ENCODE measurements around the gene POLD3. TPM values are rescaled to one million over a fixed set of nuclear protein-coding genes. Genes with fewer than 3 reads are reported as not detected.

POLD3 gene
- total and polyA plus RNA-seq, 2 of the 8 experiments (the other 6 are each of a cell fraction or from before 2014, with no cell fraction given), result 18.1 to 29.3 TPM

- no peaks in the 10 kb centered on the region for H3K36me3 ChIP-seq (ENCODE audit: control insufficient read depth in 2 of 4, insufficient read depth in 4 of 4, low read length in 3 of 4)
- no peak overlapping the region for H2BK20ac ChIP-seq (ENCODE audit: low read length)
- H3K27ac ChIP-seq (ENCODE audit: low read depth, low read length), result no peak overlapping the region
- no peak overlapping the region for H3K4ac ChIP-seq (replicated peaks; ENCODE audit: insufficient read length, low read depth, low read length)
- no peaks in the 10 kb centered on the region for H3K23me2 ChIP-seq (ENCODE audit: low read depth, low read length)
- H3K4me2 ChIP-seq (ENCODE audit: insufficient read depth in 1 of 2, low read depth in 2 of 2, low read length in 2 of 2), result no peak overlapping the region
- H3K23ac ChIP-seq (ENCODE audit: insufficient read length), result no peak overlapping the region
- no peak overlapping the region for H3K18ac ChIP-seq (ENCODE audit: extremely low read depth, low read length)
- H3K56ac ChIP-seq (replicated peaks; ENCODE audit: insufficient read length, low read depth, low read length), result no peak overlapping the region
- no peak overlapping the region for H2BK5ac ChIP-seq (ENCODE audit: low read depth, low read length)
- no peak overlapping the region for H4K8ac ChIP-seq (ENCODE audit: extremely low read depth, insufficient read depth, low read length)
- H2AFZ ChIP-seq (ENCODE audit: low read length), result no peak overlapping the region
- no peaks in the 10 kb centered on the region for H3K79me1 ChIP-seq (ENCODE audit: low read depth, low read length)
- ChIA-PET POLR2A (ENCODE audit: partially characterized antibody) (no interaction called here), CTCF (ENCODE audit: partially characterized antibody) (interaction anchor here (0.7 to 1.0 kb wide), 2 partner anchors 83 to 124 kb away, joined by 3 read pairs; no protein-coding TSS in a partner anchor)
- H4K20me1 ChIP-seq (replicated peaks in 1 of 2; ENCODE audit: control insufficient read depth in 1 of 2, insufficient read depth in 2 of 2, low read length in 2 of 2), result no peaks in the 10 kb centered on the region
- H3K4me1 ChIP-seq (replicated peaks in 1 of 4; ENCODE audit: control insufficient read depth in 3 of 4, insufficient read depth in 4 of 4, low read length in 3 of 4), result no peaks in the 10 kb centered on the region
- H3K4me3 ChIP-seq (ENCODE audit: extremely low read depth in 1 of 4, insufficient read depth in 2 of 4, low read depth in 3 of 4, low read length in 4 of 4), result no peak overlapping the region
- WGBS, 2 experiments (ENCODE audit: extremely low coverage in 1 of 2, insufficient coverage in 1 of 2, insufficient read length in 1 of 2, insufficient replicate concordance in 2 of 2, low coverage in 1 of 2, low lambda C conversion rate in 2 of 2, missing lambda C conversion rate in 1 of 2), result 94% methylated on average over 4 of the region's 4 CpGs; no CpG with 5 or more reads in 1 of the 2 experiments
- H2BK120ac ChIP-seq (replicated peaks; ENCODE audit: low read depth, low read length), result no peak overlapping the region
- H2BK15ac ChIP-seq (ENCODE audit: low read length), result no peak overlapping the region
- H3K79me2 ChIP-seq (ENCODE audit: control insufficient read depth in 1 of 2, insufficient read depth in 2 of 2, low read length in 2 of 2), result no peaks in the 10 kb centered on the region
- H4K91ac ChIP-seq (replicated peaks; ENCODE audit: insufficient read length, low read length), result no peak overlapping the region
- H3K9ac ChIP-seq (replicated peaks in 1 of 4; ENCODE audit: extremely low read depth in 1 of 4, low read depth in 3 of 4, low read length in 3 of 4), result no peak overlapping the region
- H2AK5ac ChIP-seq (ENCODE audit: low read depth, low read length), result no peak overlapping the region
- H3K9me3 ChIP-seq (ENCODE audit: insufficient read depth in 2 of 2, low read depth in 1 of 2, low read length in 1 of 2), result no peaks in the 10 kb centered on the region
- DNase-seq (ENCODE audit: low read depth in 1 of 2, low spot score in 2 of 2), result no peak
- H3K27me3 ChIP-seq (replicated peaks in 1 of 4; ENCODE audit: control insufficient read depth in 3 of 4, extremely low read depth in 1 of 4, insufficient read depth in 3 of 4, low read length in 3 of 4), result no peaks in the 10 kb centered on the region
- no peak overlapping the region for H2BK12ac ChIP-seq (ENCODE audit: low read depth, low read length)
- no peak overlapping the region for H3K14ac ChIP-seq (ENCODE audit: insufficient read length)
- no peak overlapping the region for H4K5ac ChIP-seq (ENCODE audit: insufficient read length, low read depth, low read length)
- no peak for FAIRE-seq
- TF ChIP-seq TAF1 (IDR thresholded peaks at IDR 0.05; ENCODE audit: low read depth, low read length), result no peak
- TF ChIP-seq KDM4A (IDR thresholded peaks at IDR 0.05; ENCODE audit: low read depth, low read length, severe bottlenecking), result no peak
- TF ChIP-seq RFX5 (IDR thresholded peaks at IDR 0.05; ENCODE audit: borderline replicate concordance, low read depth, low read length), result no peak
- no peak for TF ChIP-seq CBX8 (IDR thresholded peaks at IDR 0.05; ENCODE audit: borderline replicate concordance, low read depth, low read length)
- TF ChIP-seq CHD2 (IDR thresholded peaks at IDR 0.05; ENCODE audit: low read length), result no peak
- no peak for TF ChIP-seq CBX5 (IDR thresholded peaks at IDR 0.05; ENCODE audit: low read depth, low read length)
- TF ChIP-seq SP2 (IDR thresholded peaks at IDR 0.05; ENCODE audit: low read length), result no peak
- TF ChIP-seq HDAC2 (IDR thresholded peaks at IDR 0.05; ENCODE audit: borderline replicate concordance in 1 of 2, low read depth in 2 of 2, low read length in 2 of 2), result no peak
- TF ChIP-seq, protein P1, sequence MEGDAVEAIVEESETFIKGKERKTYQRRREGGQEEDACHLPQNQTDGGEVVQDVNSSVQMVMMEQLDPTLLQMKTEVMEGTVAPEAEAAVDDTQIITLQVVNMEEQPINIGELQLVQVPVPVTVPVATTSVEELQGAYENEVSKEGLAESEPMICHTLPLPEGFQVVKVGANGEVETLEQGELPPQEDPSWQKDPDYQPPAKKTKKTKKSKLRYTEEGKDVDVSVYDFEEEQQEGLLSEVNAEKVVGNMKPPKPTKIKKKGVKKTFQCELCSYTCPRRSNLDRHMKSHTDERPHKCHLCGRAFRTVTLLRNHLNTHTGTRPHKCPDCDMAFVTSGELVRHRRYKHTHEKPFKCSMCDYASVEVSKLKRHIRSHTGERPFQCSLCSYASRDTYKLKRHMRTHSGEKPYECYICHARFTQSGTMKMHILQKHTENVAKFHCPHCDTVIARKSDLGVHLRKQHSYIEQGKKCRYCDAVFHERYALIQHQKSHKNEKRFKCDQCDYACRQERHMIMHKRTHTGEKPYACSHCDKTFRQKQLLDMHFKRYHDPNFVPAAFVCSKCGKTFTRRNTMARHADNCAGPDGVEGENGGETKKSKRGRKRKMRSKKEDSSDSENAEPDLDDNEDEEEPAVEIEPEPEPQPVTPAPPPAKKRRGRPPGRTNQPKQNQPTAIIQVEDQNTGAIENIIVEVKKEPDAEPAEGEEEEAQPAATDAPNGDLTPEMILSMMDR (IDR thresholded peaks at IDR 0.05; ENCODE audit: control extremely low read depth in 1 of 3, insufficient read depth in 1 of 3, low read depth in 1 of 3, low read length in 3 of 3), result no peak
- TF ChIP-seq, protein P2, sequence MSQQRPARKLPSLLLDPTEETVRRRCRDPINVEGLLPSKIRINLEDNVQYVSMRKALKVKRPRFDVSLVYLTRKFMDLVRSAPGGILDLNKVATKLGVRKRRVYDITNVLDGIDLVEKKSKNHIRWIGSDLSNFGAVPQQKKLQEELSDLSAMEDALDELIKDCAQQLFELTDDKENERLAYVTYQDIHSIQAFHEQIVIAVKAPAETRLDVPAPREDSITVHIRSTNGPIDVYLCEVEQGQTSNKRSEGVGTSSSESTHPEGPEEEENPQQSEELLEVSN (IDR thresholded peaks at IDR 0.05), result no peak
- TF ChIP-seq KDM1A (IDR thresholded peaks at IDR 0.05; ENCODE audit: borderline replicate concordance, low read length), result no peak
Measured at GRCh38 chr11:74577181-74577580, 15.2 kb upstream of the POLD3 start.
